Parathyroid adenoma (tissue), 2 donors: ENCODE measurements around the gene CYP4A11.
"Not testable (repeated sequence)": the region's sequence is repeated elsewhere in the genome, so short reads cannot be mapped to it uniquely, and the experiment has no call there.

Experiments
- H2AFZ ChIP-seq: fragments of 300-600 bp; sonication (generic); one replicate; pipeline ENCODE4 v1.7.0; 2017; ENCODE audit warnings: antibody characterized with exemption, mild to moderate bottlenecking
- H3K27ac ChIP-seq: fragments of 300-600 bp; sonication (generic); one replicate; pipeline ENCODE4 v1.7.0; 2017
- H3K27me3 ChIP-seq: fragments of 300-600 bp; sonication (generic); one replicate; pipeline ENCODE4 v1.7.0; 2017; ENCODE audit warnings: low read length; ENCODE audit not compliant: control insufficient read depth, insufficient read depth
- H3K36me3 ChIP-seq: fragments of 300-600 bp; sonication (generic); one replicate; pipeline ENCODE4 v1.7.0; 2017; ENCODE audit warnings: low read length; ENCODE audit not compliant: control insufficient read depth, insufficient read depth
- H3K4me1 ChIP-seq: fragments of 300-600 bp; sonication (generic); one replicate; pipeline ENCODE4 v1.7.0; 2017; ENCODE audit warnings: control low read depth
- H3K4me2 ChIP-seq: fragments of 300-600 bp; sonication (generic); one replicate; pipeline ENCODE4 v1.7.0; 2017; ENCODE audit warnings: low read length
- H3K4me3 ChIP-seq: fragments of 300-600 bp; sonication (generic); one replicate; pipeline ENCODE4 v1.7.0; 2017; ENCODE audit warnings: low read depth, low read length
- H3K79me2 ChIP-seq: fragments of 300-600 bp; sonication (generic); one replicate; pipeline ENCODE4 v1.7.0; 2017; ENCODE audit warnings: control low read depth
- H3K9ac ChIP-seq: fragments of 300-600 bp; sonication (generic); one replicate; pipeline ENCODE4 v1.7.0; 2017; ENCODE audit warnings: mild to moderate bottlenecking
- H3K9me3 ChIP-seq: fragments of 300-600 bp; sonication (generic); one replicate; pipeline ENCODE4 v1.7.0; 2017; ENCODE audit warnings: low read length; ENCODE audit not compliant: control insufficient read depth
- CTCF ChIP-seq: fragments of 300-600 bp; sonication (generic); IDR thresholded peaks from one replicate; pipeline ENCODE4 v1.7.0; 2017; ENCODE audit warnings: antibody characterized with exemption, mild to moderate bottlenecking
- donor health status: primary hyperparathyroidism.

Gene CYP4A11

DNA sequence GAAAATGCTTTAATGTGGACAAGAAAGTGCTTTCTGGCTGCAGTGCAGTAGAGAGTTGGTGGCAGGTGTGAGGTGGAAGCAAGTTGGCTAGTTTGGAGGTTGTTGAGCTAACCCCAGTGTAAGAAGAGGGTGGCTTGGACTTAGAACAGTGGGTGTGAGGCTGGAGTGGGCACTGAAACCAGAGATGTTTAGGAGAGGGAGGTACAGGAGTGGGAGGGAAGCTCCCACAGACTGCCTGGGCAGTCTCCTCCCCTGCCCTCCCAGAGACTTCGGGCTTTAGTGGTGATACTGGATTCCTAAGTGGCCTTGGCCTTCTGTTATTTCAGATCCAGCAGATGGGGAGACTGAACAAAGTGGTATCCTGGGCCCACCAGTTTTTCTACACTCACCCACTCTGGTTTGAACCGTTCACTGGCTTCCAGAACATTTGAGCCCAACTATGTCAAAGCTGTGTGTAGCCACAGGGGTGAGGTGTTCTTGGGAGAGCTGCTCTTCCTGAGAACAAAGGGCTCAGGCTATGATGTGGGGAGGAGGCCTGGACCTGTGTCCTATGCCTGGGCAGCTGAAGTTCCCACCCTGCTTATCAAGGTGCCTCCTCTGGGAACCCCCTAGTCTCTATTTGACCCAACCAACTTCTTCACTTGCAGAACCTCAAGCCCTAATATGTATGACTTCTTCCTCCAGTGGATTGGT is 19.9 kb upstream of the CYP4A11 start:
- H2AFZ ChIP-seq = no peak overlapping the region
- H3K36me3 ChIP-seq = no peaks in the 10 kb centered on the region
- no peaks in the 10 kb centered on the region for H3K79me2 ChIP-seq
- H3K4me3 ChIP-seq = no peak overlapping the region
- no peaks in the 10 kb centered on the region for H3K9me3 ChIP-seq
- H3K27ac ChIP-seq = no peak overlapping the region
- H3K4me2 ChIP-seq = no peak overlapping the region
- no peak for TF ChIP-seq CTCF
- H3K9ac ChIP-seq = no peak overlapping the region
- no peaks in the 10 kb centered on the region for H3K27me3 ChIP-seq
- no peaks in the 10 kb centered on the region for H3K4me1 ChIP-seq

DNA sequence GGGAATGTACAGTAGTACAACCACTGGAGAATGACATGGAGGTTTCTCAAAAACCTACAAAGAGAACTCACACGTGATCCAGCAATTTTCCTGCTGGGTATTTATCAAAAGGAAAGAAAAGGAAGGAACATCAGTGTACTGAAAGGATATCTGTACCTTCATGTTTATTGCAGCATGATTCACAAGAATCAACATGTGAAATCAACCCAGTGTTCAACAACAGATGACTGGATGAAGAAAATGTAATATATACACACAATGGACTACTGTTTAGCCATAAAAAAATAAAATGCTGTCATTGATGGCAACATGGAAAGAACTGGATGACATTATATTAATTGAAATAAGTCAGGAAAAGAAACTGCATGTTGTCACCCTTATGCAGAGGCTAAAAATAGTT is 19.0 kb upstream of the CYP4A11 start:
- no peaks in the 10 kb centered on the region for H3K79me2 ChIP-seq
- no peaks in the 10 kb centered on the region for H3K4me1 ChIP-seq
- H3K4me2 ChIP-seq = no peak overlapping the region
- TF ChIP-seq CTCF = no peak
- H3K36me3 ChIP-seq = no peaks in the 10 kb centered on the region
- H3K27ac ChIP-seq = no peak overlapping the region
- H3K4me3 ChIP-seq = no peak overlapping the region
- no peaks in the 10 kb centered on the region for H3K9me3 ChIP-seq
- no peak overlapping the region for H3K9ac ChIP-seq
- H3K27me3 ChIP-seq = no peaks in the 10 kb centered on the region
- H2AFZ ChIP-seq = no peak overlapping the region

- not testable (repeated sequence) for H3K27ac ChIP-seq
Observed at GRCh38 chr1:46955116-46955515, 13.8 kb upstream of the CYP4A11 start.

DNA sequence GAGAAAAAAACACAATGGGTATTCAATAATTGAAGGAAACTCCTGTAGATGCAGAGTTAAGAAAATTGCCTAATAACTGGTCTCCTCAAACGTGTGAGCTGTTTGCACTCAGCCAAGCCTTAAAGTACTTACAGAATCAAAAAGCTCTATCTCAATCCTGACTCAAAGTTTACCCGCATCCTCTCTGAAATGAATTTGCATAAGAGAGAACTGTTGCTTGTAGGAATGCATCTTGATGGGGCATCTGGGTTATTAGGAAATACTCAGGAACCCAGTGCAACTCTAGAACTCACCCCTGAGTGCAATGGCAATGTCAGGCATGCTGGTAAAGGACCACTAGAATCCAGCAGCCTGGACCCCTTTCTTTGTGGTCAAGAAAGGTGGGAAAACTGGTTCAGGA is 12.6 kb upstream of the CYP4A11 start:
- H3K4me3 ChIP-seq, H3K4me2 ChIP-seq, H3K4me1 ChIP-seq, H3K36me3 ChIP-seq, H2AFZ ChIP-seq, H3K27ac ChIP-seq, H3K27me3 ChIP-seq, H3K9ac ChIP-seq, H3K9me3 ChIP-seq, H3K79me2 ChIP-seq: not testable (repeated sequence)

More at GRCh38 chr1:46955116-46955515, 13.8 kb upstream of the CYP4A11 start:
- H2AFZ ChIP-seq, H3K4me3 ChIP-seq, H3K36me3 ChIP-seq, H3K4me1 ChIP-seq, H3K27me3 ChIP-seq, H3K9ac ChIP-seq, H3K4me2 ChIP-seq, H3K79me2 ChIP-seq, H3K9me3 ChIP-seq: not testable (repeated sequence)

DNA sequence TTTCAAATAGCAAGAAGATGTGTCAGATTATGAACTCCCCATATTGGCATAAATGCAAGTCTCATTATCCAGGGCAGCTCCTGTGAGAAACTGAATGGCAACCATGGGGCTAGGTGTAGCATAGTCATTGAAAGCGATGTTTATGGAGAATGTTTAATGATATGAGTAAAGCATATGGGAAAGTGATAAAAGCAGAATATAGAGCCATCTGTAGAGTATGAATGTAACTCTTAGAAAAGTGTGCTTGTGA is 8.1 kb upstream of the CYP4A11 start:
- H3K4me2 ChIP-seq, H2AFZ ChIP-seq, H3K9me3 ChIP-seq, H3K4me3 ChIP-seq, H3K79me2 ChIP-seq, H3K27ac ChIP-seq, H3K9ac ChIP-seq, H3K27me3 ChIP-seq, H3K36me3 ChIP-seq, H3K4me1 ChIP-seq: not testable (repeated sequence)

DNA sequence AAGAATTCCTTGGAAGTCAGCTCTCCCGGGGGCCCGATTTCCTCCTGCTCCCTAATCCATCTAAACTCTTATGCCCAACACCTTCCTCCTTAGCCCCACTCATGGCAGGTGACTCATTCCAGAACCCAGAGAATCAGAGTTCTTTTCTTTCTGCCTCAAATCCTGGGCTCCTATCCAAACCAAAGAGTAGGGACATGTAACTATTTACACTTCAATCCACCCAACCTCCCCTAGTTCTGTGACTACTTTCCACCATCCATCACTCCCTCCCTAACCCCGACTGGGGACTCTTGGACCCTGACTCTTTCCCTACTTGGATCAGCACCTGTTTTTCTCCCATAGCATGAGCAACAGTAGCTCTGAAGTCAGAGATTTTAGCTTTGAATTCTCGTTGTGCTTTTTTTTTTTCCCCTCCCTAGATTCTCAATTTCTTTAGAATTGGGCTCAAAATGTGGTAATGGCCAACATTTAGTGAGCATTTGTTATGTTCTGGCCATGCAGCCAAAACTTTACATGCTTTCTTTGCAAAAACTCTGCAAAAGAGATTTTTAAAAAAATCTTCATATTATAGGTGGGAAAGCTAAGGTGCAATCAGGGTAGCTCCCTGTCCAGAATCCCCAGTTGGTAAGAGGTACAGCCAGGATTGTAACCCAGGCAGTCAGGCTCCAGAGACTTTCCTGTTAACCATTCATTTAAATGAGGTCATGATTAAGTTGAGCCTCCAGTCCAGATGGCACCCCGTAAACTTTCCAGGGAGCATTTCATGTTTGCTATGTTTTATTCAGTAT is 7.5 kb upstream of the CYP4A11 start:
- Histone ChIP-seq H3K27ac (no peak overlapping the region), H3K4me3 (no peak overlapping the region), H3K9me3 (no peaks in the 10 kb centered on the region), H3K79me2 (no peaks in the 10 kb centered on the region), H3K4me1 (no peaks in the 10 kb centered on the region), H3K27me3 (no peaks in the 10 kb centered on the region), H2AFZ (no peak overlapping the region), H3K4me2 (no peak overlapping the region), H3K36me3 (no peaks in the 10 kb centered on the region), H3K9ac (no peak overlapping the region)
- TF ChIP-seq CTCF = no peak

DNA sequence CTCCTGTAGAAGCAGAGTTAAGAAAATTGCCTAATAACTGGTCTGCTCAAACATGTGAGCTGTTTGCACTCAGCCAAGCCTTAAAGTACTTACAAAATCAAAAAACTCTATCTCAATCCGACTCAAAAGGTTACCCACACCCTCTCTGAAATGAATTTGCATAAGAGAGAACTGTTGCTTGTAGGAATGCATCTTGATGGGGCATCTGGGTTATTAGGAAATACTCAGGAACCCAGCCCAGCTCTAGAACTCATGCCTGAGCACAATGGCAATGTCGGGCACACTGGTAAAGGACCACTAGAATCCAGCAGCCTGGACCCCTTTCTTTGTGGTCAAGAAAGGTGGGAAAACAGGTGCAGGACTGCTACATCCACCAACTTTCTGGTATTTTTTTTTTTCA is 6.4 kb upstream of the CYP4A11 start:
- H3K27me3 ChIP-seq, H3K9ac ChIP-seq, H3K36me3 ChIP-seq, H3K4me3 ChIP-seq, H3K27ac ChIP-seq, H3K79me2 ChIP-seq, H3K9me3 ChIP-seq, H2AFZ ChIP-seq, H3K4me2 ChIP-seq, H3K4me1 ChIP-seq: not testable (repeated sequence)
